Psoas muscle (tissue), 8 donors: ENCODE measurements around the gene MRPL21. TPM values are rescaled to one million over a fixed set of nuclear protein-coding genes. Genes with fewer than 3 reads are reported as not detected.

Source experiments
- ATAC-seq, 4 donors: fragments of 200-7000 bp; cut with Tn5 transposase; one replicate each; pipeline ENCODE4 v1.9.1; 2020; ENCODE audit warnings: moderate library complexity in 3 of 4, mild to moderate bottlenecking in 2 of 4
- DNase-seq, 2 donors: peaks; one replicate each; pipeline ENCODE4 v3.0.0-alpha.2; 2020
- H3K27ac ChIP-seq: fragments of 200-600 bp; one replicate; pipeline ENCODE4 v1.8.0; 2022
- H3K27me3 ChIP-seq, 3 donors: fragments of 200-600 bp in 1 of 3; one replicate each; pipeline versions ENCODE4 v1.6.1 to v1.8.0; 2013 to 2022; ENCODE audit warnings: low read length in 2 of 3, mild to moderate bottlenecking in 2 of 3, moderate library complexity in 1 of 3; ENCODE audit not compliant: insufficient read depth in 3 of 3
- H3K36me3 ChIP-seq, 2 donors: fragments of 200-600 bp in 1 of 2; one replicate each; pipeline versions ENCODE4 v1.6.1 to v1.8.0; 2013 to 2022; ENCODE audit warnings: low read depth in 1 of 2, mild to moderate bottlenecking in 1 of 2, moderate library complexity in 1 of 2; ENCODE audit not compliant: insufficient read depth in 1 of 2
- H3K4me1 ChIP-seq: fragments of 200-600 bp; one replicate; pipeline ENCODE4 v1.8.0; 2022
- H3K4me3 ChIP-seq: fragments of 200-600 bp; one replicate; pipeline ENCODE4 v1.8.0; 2022; ENCODE audit warnings: mild to moderate bottlenecking
- H3K9me3 ChIP-seq: fragments of 200-600 bp; one replicate; pipeline ENCODE4 v1.8.0; 2022
- CTCF ChIP-seq: fragments of 200-600 bp; IDR thresholded peaks from one replicate; pipeline ENCODE4 v1.8.0; 2022; ENCODE audit warnings: antibody characterized with exemption
- WGBS, 3 donors: extraction: QIAGEN DNeasy Blood & Tissue Kit; methylation state at CpG; one replicate each; pipeline versions ENCODE4 v1.1.6 to v1.1.7; 2013; 5-methylcytosine and 5-hydroxymethylcytosine counted together
- intact Hi-C, 2 donors: fragments of 100-400 bp; cut with DNase I; formaldehyde crosslinking; loops; one replicate each; pipeline versions ENCODE4 v1.11.0 to v1.14.2; 2022
- polyA plus RNA-seq, 3 donors: library from polyadenylated mRNA; stranded (reverse); fragments of 200-250 nt; gene quantifications; one replicate each; pipeline ENCODE4 v1.2.3, GENCODE V29; 2013
- total RNA-seq, 4 donors: library from RNA; stranded (reverse); fragmentation: NEBNext Ultra II Directional in 2 of 4; extraction: Animal tissue kit (Norgen Biotek cat#: 25700) in 2 of 4; gene quantifications; one replicate each; pipeline versions ENCODE4 v1.2.1 to v1.2.4, GENCODE V29; 2021 to 2023
- donor health status: healthy with polysubstance abuse.
- donor health status: DM: no; HTN: no; CAD: no; lungs with moderate emphysema.
- donor health status: Bipolar disorder and iron deficiency.
- donor health status: healthy.
- donor health status: DM: yes; HTN: yes; CAD: no.
- donor health status: DM: no; HTN: no; CAD: no.
- donor health status: DM: no; HTN: no; CAD: no.
- donor health status: DM: yes; HTN: yes; CAD: no.

Gene MRPL21
- total and polyA plus RNA-seq, 7 donors: 59.2 to 181 (median 104) TPM

DNA sequence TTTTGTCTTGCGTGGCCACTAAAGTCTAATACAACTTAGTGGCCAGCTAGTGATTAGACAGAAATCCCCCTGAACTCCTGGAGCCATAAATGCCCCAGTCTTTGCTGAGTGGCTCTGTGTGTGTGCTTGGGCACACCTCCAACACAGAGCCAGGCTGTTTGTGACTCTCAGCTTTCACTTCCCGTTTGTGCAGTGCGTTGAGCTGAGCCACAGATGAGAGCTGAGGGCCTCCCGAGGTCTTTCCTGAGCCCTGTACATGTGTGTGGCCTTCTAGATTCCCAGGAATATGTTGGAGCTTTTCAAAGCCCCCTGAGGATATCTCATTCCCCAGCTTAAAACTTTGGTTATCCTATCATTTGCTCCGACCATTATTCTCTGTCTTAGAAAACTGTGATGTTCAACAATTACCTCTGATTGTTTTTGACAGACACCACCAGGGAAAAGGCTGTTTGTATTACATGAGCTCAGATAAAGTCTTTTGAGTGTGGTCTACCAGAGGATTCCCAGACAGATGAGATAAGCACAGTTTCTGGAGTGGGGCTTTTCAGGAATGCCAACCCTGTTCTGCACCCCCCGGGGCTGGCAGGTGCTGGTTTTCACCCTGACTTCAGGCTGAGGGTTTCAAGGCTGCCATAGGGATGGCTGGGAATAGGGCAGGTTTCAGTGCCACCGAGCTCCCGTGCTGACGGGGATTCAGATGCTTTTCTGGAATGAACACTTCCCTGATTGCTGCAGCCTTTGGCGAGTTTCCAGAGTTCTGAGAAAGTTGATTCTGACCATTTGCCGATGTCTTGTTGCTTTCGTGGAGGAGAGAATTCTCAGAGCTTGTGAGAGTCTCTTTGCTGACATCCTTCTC is 23.9 kb upstream of the MRPL21 start:
- Histone ChIP-seq H3K9me3 (peaks cover 10% of the 10 kb centered on the region), H3K27me3 (no peaks in the 10 kb centered on the region), H3K4me3 (no peak overlapping the region), H3K36me3 (peaks cover 0 to 89% of the 10 kb centered on the region in 2 donors), H3K4me1 (peaks cover 9% of the 10 kb centered on the region), H3K27ac (no peak overlapping the region)
- WGBS, 3 donors: 43 to 54% (median 52%) methylated on average over 12 of the region's 12 CpGs
- TF ChIP-seq CTCF: no peak
- intact Hi-C loops: no loop called here
- no peak for DNase-seq
- ATAC-seq: peak in 1 of 4 donors; percentile 25

- Histone ChIP-seq H3K36me3 (peaks cover 0 to 90% of the 10 kb centered on the region in 2 donors), H3K27me3 (no peaks in the 10 kb centered on the region), H3K4me1 (peaks cover 9% of the 10 kb centered on the region), H3K9me3 (peaks cover 10% of the 10 kb centered on the region), H3K4me3 (no peak overlapping the region), H3K27ac (no peak overlapping the region)
- intact Hi-C loops: no loop called here
- TF ChIP-seq CTCF: no peak
- WGBS, 3 donors: 79 to 96% (median 82%) methylated on average over 3 of the region's 3 CpGs
- ATAC-seq (no peak), DNase-seq (no peak)
Observed at GRCh38 chr11:68925611-68926010, 22.0 kb upstream of the MRPL21 start.

- no peak for TF ChIP-seq CTCF
- ATAC-seq: peak in 1 of 4 donors; percentile 34
- H3K4me3 ChIP-seq: no peak overlapping the region
- peaks cover 0 to 90% of the 10 kb centered on the region in 2 donors for H3K36me3 ChIP-seq
- no peak overlapping the region for H3K27ac ChIP-seq
- no peaks in the 10 kb centered on the region for H3K27me3 ChIP-seq
- H3K4me1 ChIP-seq: peaks cover 9% of the 10 kb centered on the region
- 76 to 84% (median 78%) methylated on average over 10 of the region's 10 CpGs for WGBS, 3 donors
- DNase-seq: no peak
- H3K9me3 ChIP-seq: peaks cover 10% of the 10 kb centered on the region
- intact Hi-C loops: no loop called here
Observed at GRCh38 chr11:68924073-68924925, 20.7 kb upstream of the MRPL21 start.

DNA sequence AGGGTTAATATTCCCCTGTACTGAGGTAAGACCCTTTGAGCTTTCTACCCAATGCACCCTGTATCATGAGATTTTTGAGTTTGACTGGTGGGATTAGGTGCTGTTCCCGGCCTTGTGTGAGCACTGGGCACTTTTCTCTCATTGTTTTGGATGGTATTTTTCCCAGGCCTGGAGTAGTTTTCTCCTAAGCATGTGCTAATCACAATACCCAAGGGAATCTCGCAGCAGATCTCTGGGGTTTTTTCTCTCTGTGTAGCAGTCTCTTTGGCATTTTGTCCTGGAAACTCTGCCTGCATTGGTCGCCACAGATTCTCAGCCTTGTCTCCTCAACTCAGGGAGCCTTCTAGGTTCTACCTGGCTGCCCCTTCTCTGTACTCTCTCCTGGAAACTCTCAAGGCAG is 20.0 kb upstream of the MRPL21 start:
- H3K27ac ChIP-seq: no peak overlapping the region
- H3K4me3 ChIP-seq: no peak overlapping the region
- H3K4me1 ChIP-seq: peaks cover 7% of the 10 kb centered on the region
- H3K9me3 ChIP-seq: peaks cover 10% of the 10 kb centered on the region
- 73 to 93% (median 74%) methylated on average over 3 of the region's 3 CpGs for WGBS, 3 donors
- DNase-seq: no peak
- no peak for TF ChIP-seq CTCF
- no peak for ATAC-seq
- no peaks in the 10 kb centered on the region for H3K27me3 ChIP-seq
- intact Hi-C loops: no loop called here
- H3K36me3 ChIP-seq: peaks cover 0 to 90% of the 10 kb centered on the region in 2 donors
